T-helper 1 cell treated with Interleukin-12 subunit alpha and Interleukin-12 subunit beta and Interleukin-4 antibody, amounts not matched to agents 30 μg/mL and 1 μg/mL, for 36 hours (primary cell): ENCODE measurements around the gene GPRASP2.
"Not testable (repeated sequence)": the region's sequence is repeated elsewhere in the genome, so short reads cannot be mapped to it uniquely, and the experiment has no call there.

Source experiments
- H3K27ac Mint-ChIP-seq: one replicate; pipeline ENCODE4 v1.8.0; 2021; ENCODE audit warnings: mild to moderate bottlenecking, mixed read lengths
- H3K27me3 Mint-ChIP-seq: one replicate; pipeline ENCODE4 v1.8.0; 2021; ENCODE audit warnings: low read depth, mixed read lengths
- H3K36me3 Mint-ChIP-seq: one replicate; pipeline ENCODE4 v1.8.0; 2021; ENCODE audit warnings: low read depth, mixed read lengths
- H3K4me1 Mint-ChIP-seq: one replicate; pipeline ENCODE4 v1.8.0; 2021; ENCODE audit warnings: low read depth, mixed read lengths
- H3K4me3 Mint-ChIP-seq: one replicate; pipeline ENCODE4 v1.8.0; 2021; ENCODE audit warnings: mild to moderate bottlenecking, moderate library complexity, mixed read lengths
- H3K9me3 Mint-ChIP-seq: one replicate; pipeline ENCODE4 v1.8.0; 2021; ENCODE audit warnings: mixed read lengths

GPRASP2 gene

GRCh38 chrX:102712216-102712966, at the start of gene GPRASP2:
Gene GPRASP2 (plus strand): TSS chrX:102712448. CDS start chrX:102714870, 2,422 bp downstream.
- Mint-ChIP-seq H3K9me3 (no peaks in the 10 kb centered on the region), H3K27ac (no peak within 1 kb of the TSS), H3K36me3 (no peaks in the 10 kb centered on the region), H3K4me3 (peak within 1 kb of the TSS; percentile 73), H3K27me3 (peaks cover 30% of the 10 kb centered on the region), H3K4me1 (no peaks in the 10 kb centered on the region)

GRCh38 chrX:102663820-102664219, 48.4 kb upstream of the GPRASP2 start:
- not testable (repeated sequence) for H3K4me1 Mint-ChIP-seq, H3K27ac Mint-ChIP-seq, H3K4me3 Mint-ChIP-seq, H3K36me3 Mint-ChIP-seq, H3K27me3 Mint-ChIP-seq
- peaks cover 15% of the 10 kb centered on the region for H3K9me3 Mint-ChIP-seq

GRCh38 chrX:102667034-102667433, 45.2 kb upstream of the GPRASP2 start:
- not testable (repeated sequence) for H3K4me1 Mint-ChIP-seq, H3K36me3 Mint-ChIP-seq

GRCh38 chrX:102669526-102669925, 42.7 kb upstream of the GPRASP2 start:
- Mint-ChIP-seq H3K36me3 (peaks cover 2% of the 10 kb centered on the region), H3K27ac (no peak overlapping the region), H3K9me3 (peaks cover 19% of the 10 kb centered on the region), H3K27me3 (no peaks in the 10 kb centered on the region), H3K4me1 (no peaks in the 10 kb centered on the region), H3K4me3 (no peak overlapping the region)

More at GRCh38 chrX:102667034-102667433, 45.2 kb upstream of the GPRASP2 start:
- not testable (repeated sequence) for H3K27ac Mint-ChIP-seq, H3K27me3 Mint-ChIP-seq, H3K4me3 Mint-ChIP-seq
- peaks cover 19% of the 10 kb centered on the region for H3K9me3 Mint-ChIP-seq

- H3K4me3 Mint-ChIP-seq = no peak overlapping the region
- H3K36me3 Mint-ChIP-seq = no peaks in the 10 kb centered on the region
- no peak overlapping the region for H3K27ac Mint-ChIP-seq
- H3K27me3 Mint-ChIP-seq = no peaks in the 10 kb centered on the region
- H3K4me1 Mint-ChIP-seq = no peaks in the 10 kb centered on the region
- H3K9me3 Mint-ChIP-seq = peaks cover 4% of the 10 kb centered on the region
These were observed 39.4 kb upstream of the GPRASP2 start for GRCh38 chrX:102672856-102673255.

- H3K27ac Mint-ChIP-seq, H3K27me3 Mint-ChIP-seq, H3K36me3 Mint-ChIP-seq, H3K4me3 Mint-ChIP-seq, H3K4me1 Mint-ChIP-seq: not testable (repeated sequence)
- H3K9me3 Mint-ChIP-seq = peaks cover 11% of the 10 kb centered on the region
These were observed 34.8 kb upstream of the GPRASP2 start for GRCh38 chrX:102677479-102677878.

GRCh38 chrX:102684772-102685520, 27.3 kb upstream of the GPRASP2 start:
- H3K4me3 Mint-ChIP-seq = no peak overlapping the region
- no peaks in the 10 kb centered on the region for H3K27me3 Mint-ChIP-seq
- no peaks in the 10 kb centered on the region for H3K4me1 Mint-ChIP-seq
- no peak overlapping the region for H3K27ac Mint-ChIP-seq
- no peaks in the 10 kb centered on the region for H3K36me3 Mint-ChIP-seq
- peaks cover 12% of the 10 kb centered on the region for H3K9me3 Mint-ChIP-seq

GRCh38 chrX:102694749-102695148, 17.5 kb upstream of the GPRASP2 start:
- no peak overlapping the region for H3K27ac Mint-ChIP-seq
- no peaks in the 10 kb centered on the region for H3K9me3 Mint-ChIP-seq
- H3K36me3 Mint-ChIP-seq = no peaks in the 10 kb centered on the region
- H3K4me1 Mint-ChIP-seq = no peaks in the 10 kb centered on the region
- no peaks in the 10 kb centered on the region for H3K27me3 Mint-ChIP-seq
- no peak overlapping the region for H3K4me3 Mint-ChIP-seq

- Mint-ChIP-seq H3K4me3 (no peak overlapping the region), H3K4me1 (no peaks in the 10 kb centered on the region)
These were observed 15.9 kb upstream of the GPRASP2 start for GRCh38 chrX:102696306-102696705.

GRCh38 chrX:102697494-102697893, 14.8 kb upstream of the GPRASP2 start:
- no peaks in the 10 kb centered on the region for H3K4me1 Mint-ChIP-seq
- H3K4me3 Mint-ChIP-seq = no peak overlapping the region
- H3K27ac Mint-ChIP-seq = no peak overlapping the region
- H3K27me3 Mint-ChIP-seq = no peaks in the 10 kb centered on the region
- H3K9me3 Mint-ChIP-seq = no peaks in the 10 kb centered on the region
- H3K36me3 Mint-ChIP-seq = no peaks in the 10 kb centered on the region

More at GRCh38 chrX:102696306-102696705, 15.9 kb upstream of the GPRASP2 start:
- no peak overlapping the region for H3K27ac Mint-ChIP-seq
- no peaks in the 10 kb centered on the region for H3K27me3 Mint-ChIP-seq
- no peaks in the 10 kb centered on the region for H3K36me3 Mint-ChIP-seq
- H3K9me3 Mint-ChIP-seq = no peaks in the 10 kb centered on the region

- H3K27ac Mint-ChIP-seq = no peak overlapping the region
These were observed 3.3 kb upstream of the GPRASP2 start for GRCh38 chrX:102708900-102709299.

GRCh38 chrX:102711872-102712215, 404 bp upstream of the GPRASP2 start:
- no peak overlapping the region for H3K4me3 Mint-ChIP-seq

More at GRCh38 chrX:102708900-102709299, 3.3 kb upstream of the GPRASP2 start:
- no peaks in the 10 kb centered on the region for H3K9me3 Mint-ChIP-seq
- H3K36me3 Mint-ChIP-seq = no peaks in the 10 kb centered on the region
- no peaks in the 10 kb centered on the region for H3K4me1 Mint-ChIP-seq
- peaks cover 30% of the 10 kb centered on the region for H3K27me3 Mint-ChIP-seq
- no peak overlapping the region for H3K4me3 Mint-ChIP-seq

GRCh38 chrX:102712981-102713625, 855 bp downstream of the GPRASP2 start:
- no peaks in the 10 kb centered on the region for H3K9me3 Mint-ChIP-seq
- peak overlapping the region; percentile 37 for H3K4me3 Mint-ChIP-seq
- H3K27me3 Mint-ChIP-seq = peaks cover 28% of the 10 kb centered on the region
- H3K27ac Mint-ChIP-seq = no peak overlapping the region
- no peaks in the 10 kb centered on the region for H3K36me3 Mint-ChIP-seq
- no peaks in the 10 kb centered on the region for H3K4me1 Mint-ChIP-seq

More at GRCh38 chrX:102711872-102712215, 404 bp upstream of the GPRASP2 start:
- H3K27ac Mint-ChIP-seq = no peak overlapping the region
- H3K4me1 Mint-ChIP-seq = no peaks in the 10 kb centered on the region
- no peaks in the 10 kb centered on the region for H3K9me3 Mint-ChIP-seq
- peaks cover 30% of the 10 kb centered on the region for H3K27me3 Mint-ChIP-seq
- no peaks in the 10 kb centered on the region for H3K36me3 Mint-ChIP-seq

GRCh38 chrX:102714994-102715393, 2.7 kb downstream of the GPRASP2 start:
- Mint-ChIP-seq H3K4me3 (no peak overlapping the region), H3K4me1 (no peaks in the 10 kb centered on the region), H3K9me3 (no peaks in the 10 kb centered on the region), H3K27ac (no peak overlapping the region), H3K36me3 (no peaks in the 10 kb centered on the region), H3K27me3 (peaks cover 16% of the 10 kb centered on the region)

GRCh38 chrX:102715967-102716366, 3.7 kb downstream of the GPRASP2 start:
- Mint-ChIP-seq H3K27ac (no peak overlapping the region), H3K36me3 (no peaks in the 10 kb centered on the region), H3K9me3 (no peaks in the 10 kb centered on the region), H3K4me1 (peaks cover 8% of the 10 kb centered on the region), H3K4me3 (no peak overlapping the region), H3K27me3 (peaks cover 10% of the 10 kb centered on the region)
